Heart left ventricle (tissue), 16 donors: ENCODE measurements around the gene COL8A2. TPM values are rescaled to one million over a fixed set of nuclear protein-coding genes. Genes with fewer than 3 reads are reported as not detected.
A peak's percentile ranks its signal among the peaks of the same experiment; 100 is the strongest.

Source experiments
- ATAC-seq, 4 donors: fragments of 200-7000 bp; cut with Tn5 transposase; one replicate each; pipeline ENCODE4 v1.9.1; 2020 to 2022; ENCODE audit warnings: moderate library complexity in 4 of 4, mild to moderate bottlenecking in 3 of 4, moderate number of reproducible peaks in 1 of 4
- DNase-seq, 5 donors: peaks; one replicate each; pipeline ENCODE4 v3.0.0-alpha.2; 2020
- H3K27ac ChIP-seq, 12 donors: fragments of 200-600 bp; sonication (generic) in 4 of 12; one replicate each; pipeline versions ENCODE4 v1.5.0 to v1.8.0; 2016 to 2022; ENCODE audit warnings: mild to moderate bottlenecking in 2 of 12
- H3K27me3 ChIP-seq, 9 donors: fragments of 200-600 bp; sonication (generic) in 2 of 9; one replicate each; pipeline versions ENCODE4 v1.5.1 to v1.8.0; 2016 to 2022; ENCODE audit warnings: mild to moderate bottlenecking in 3 of 9
- H3K36me3 ChIP-seq, 9 donors: fragments of 200-600 bp; sonication (generic) in 2 of 9; one replicate each; pipeline versions ENCODE4 v1.5.0 to v1.8.0; 2018 to 2022; ENCODE audit warnings: mild to moderate bottlenecking in 2 of 9
- H3K4me1 ChIP-seq, 12 donors: fragments of 200-600 bp; sonication (generic) in 4 of 12; one replicate each; pipeline versions ENCODE4 v1.5.0 to v1.8.0; 2016 to 2022; ENCODE audit warnings: mild to moderate bottlenecking in 3 of 12
- H3K4me3 ChIP-seq, 12 donors: fragments of 200-600 bp; sonication (generic) in 4 of 12; one replicate each; pipeline versions ENCODE4 v1.5.0 to v1.8.0; 2017 to 2022; ENCODE audit warnings: mild to moderate bottlenecking in 9 of 12, moderate library complexity in 4 of 12
- H3K9me3 ChIP-seq, 12 donors: fragments of 200-600 bp; sonication (generic) in 4 of 12; one replicate each; pipeline versions ENCODE4 v1.5.0 to v1.8.0; 2016 to 2022; ENCODE audit warnings: mild to moderate bottlenecking in 1 of 12
- POLR2A ChIP-seq, 2 donors: fragments of 450-650 bp; IDR thresholded peaks; one replicate each; pipeline ENCODE4 v1.6.1; 2017; ENCODE audit warnings: antibody characterized with exemption in 2 of 2, mild to moderate bottlenecking in 2 of 2, moderate library complexity in 2 of 2
- WGBS, 4 donors: extraction: QIAGEN DNeasy Blood & Tissue Kit in 2 of 4; methylation state at CpG; one replicate each; pipeline versions ENCODE4 v1.1.5 to v1.1.7; 2013 to 2018; 5-methylcytosine and 5-hydroxymethylcytosine counted together
- intact Hi-C, 10 donors: fragments of 100-400 bp; cut with DNase I; formaldehyde crosslinking; loops; one replicate each; pipeline versions ENCODE4 v1.11.1 to v1.14.2; 2022
- polyA plus RNA-seq, 2 donors: library from polyadenylated mRNA; stranded (reverse); fragments of 200-250 nt; gene quantifications; one replicate each; pipeline ENCODE4 v1.2.3, GENCODE V29; 2013
- total RNA-seq, 9 donors: library from RNA; depleted of rRNA in 2 of 9; stranded (reverse); fragments of >200 nt in 2 of 9; fragmentation: NEBNext Ultra II Directional in 3 of 9; extraction: Animal tissue kit (Norgen Biotek cat#: 25700) in 3 of 9; gene quantifications; one replicate each; pipeline versions ENCODE4 v1.1.0 to v1.2.4, GENCODE V29; 2016 to 2023
- TF ChIP-seq, protein P1 (sequence below), 12 donors: fragments of 200-600 bp; sonication (generic) in 4 of 12; IDR thresholded peaks; one replicate each; pipeline versions ENCODE4 v1.5.0 to v1.8.0; 2018 to 2022; ENCODE audit warnings: antibody characterized with exemption in 12 of 12, mild to moderate bottlenecking in 5 of 12
- donor health status: ischemic (EF 13 %, LVEDD 7.1; RV severe dilation, severe dysfunction).
- donor health status: healthy with polysubstance abuse.
- donor health status: DM: no; HTN: yes; CAD: no.
- donor health status: DM: no; HTN: no; CAD: no.
- donor health status: ischemic (EF 25% LVEDD 6.9; RV normal size, moderate dysfunction).
- donor health status: ischemic (EF 25% LVEDD 5.7; RV mildly dilated, moderate dysfunction).
- donor health status: healthy.
- donor health status: DM: yes; HTN: yes; CAD: no.
- donor health status: ischemic (EF 35%, LVEDD 5.7; RV mildly dilated, moderate dysfunction).
- donor health status: nonischemic (EF 11% LVEDD 7.7; RV severe dilation, severe dysfunction).
- donor health status: DM: yes; HTN: yes; CAD: no.
- donor health status: PGD.
- donor health status: ischemic (EF 29% LVEDD 5.4; RV normal size, mild dysfunction).
- donor health status: nonischemic (EF 23%, LVEDD 6.1; RV moderate dilation, normal function).

Gene COL8A2
- total and polyA plus RNA-seq, 11 donors: 0.33 to 2.6 (median 0.60) TPM

GRCh38 chr1:36136535-36136934 lies 11.5 kb upstream of the COL8A2 start:
- DNase-seq: peak in 3 of 5 donors; percentile 41 to 59 (median 54)
- WGBS, 4 donors: 47 to 63% (median 49%) methylated on average over 1 of the region's 1 CpG
- Histone ChIP-seq H3K9me3 (no peaks in the 10 kb centered on the region), H3K36me3 (peaks cover 0 to 43% (median 32%) of the 10 kb centered on the region in 9 donors), H3K27ac (peak overlapping the region in 11 of 12 donors; percentile 23 to 80 (median 67)), H3K4me1 (peaks cover 0 to 52% (median 36%) of the 10 kb centered on the region in 12 donors), H3K27me3 (no peaks in the 10 kb centered on the region), H3K4me3 (no peak overlapping the region)
- peak; percentile 63 to 82 (median 76) for ATAC-seq
- intact Hi-C loops: loop anchor here in 1 of 10 donors (5.0 kb wide), 1 partner anchor 34 kb away; no protein-coding TSS in a partner anchor
- TF ChIP-seq, protein P1, sequence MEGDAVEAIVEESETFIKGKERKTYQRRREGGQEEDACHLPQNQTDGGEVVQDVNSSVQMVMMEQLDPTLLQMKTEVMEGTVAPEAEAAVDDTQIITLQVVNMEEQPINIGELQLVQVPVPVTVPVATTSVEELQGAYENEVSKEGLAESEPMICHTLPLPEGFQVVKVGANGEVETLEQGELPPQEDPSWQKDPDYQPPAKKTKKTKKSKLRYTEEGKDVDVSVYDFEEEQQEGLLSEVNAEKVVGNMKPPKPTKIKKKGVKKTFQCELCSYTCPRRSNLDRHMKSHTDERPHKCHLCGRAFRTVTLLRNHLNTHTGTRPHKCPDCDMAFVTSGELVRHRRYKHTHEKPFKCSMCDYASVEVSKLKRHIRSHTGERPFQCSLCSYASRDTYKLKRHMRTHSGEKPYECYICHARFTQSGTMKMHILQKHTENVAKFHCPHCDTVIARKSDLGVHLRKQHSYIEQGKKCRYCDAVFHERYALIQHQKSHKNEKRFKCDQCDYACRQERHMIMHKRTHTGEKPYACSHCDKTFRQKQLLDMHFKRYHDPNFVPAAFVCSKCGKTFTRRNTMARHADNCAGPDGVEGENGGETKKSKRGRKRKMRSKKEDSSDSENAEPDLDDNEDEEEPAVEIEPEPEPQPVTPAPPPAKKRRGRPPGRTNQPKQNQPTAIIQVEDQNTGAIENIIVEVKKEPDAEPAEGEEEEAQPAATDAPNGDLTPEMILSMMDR (IDR thresholded peaks at IDR 0.05): no peak
- no peak for TF ChIP-seq POLR2A (IDR thresholded peaks at IDR 0.05)

- no peak for TF ChIP-seq POLR2A (IDR thresholded peaks at IDR 0.05)
- TF ChIP-seq, protein P1 (IDR thresholded peaks at IDR 0.05): no peak
- Histone ChIP-seq H3K36me3 (peaks cover 0 to 43% (median 32%) of the 10 kb centered on the region in 9 donors), H3K27ac (peak overlapping the region in 11 of 12 donors; percentile 8 to 80 (median 67)), H3K9me3 (no peaks in the 10 kb centered on the region), H3K27me3 (no peaks in the 10 kb centered on the region), H3K4me3 (no peak overlapping the region), H3K4me1 (peaks cover 0 to 52% (median 36%) of the 10 kb centered on the region in 12 donors)
- ATAC-seq (no peak), DNase-seq (no peak)
- intact Hi-C loops: loop anchor here in 6 of 10 donors (2.0 to 5.0 kb wide), 3 partner anchors 33 to 37 kb away; no protein-coding TSS in a partner anchor
Measured at GRCh38 chr1:36135796-36136195, 10.8 kb upstream of the COL8A2 start.

DNA sequence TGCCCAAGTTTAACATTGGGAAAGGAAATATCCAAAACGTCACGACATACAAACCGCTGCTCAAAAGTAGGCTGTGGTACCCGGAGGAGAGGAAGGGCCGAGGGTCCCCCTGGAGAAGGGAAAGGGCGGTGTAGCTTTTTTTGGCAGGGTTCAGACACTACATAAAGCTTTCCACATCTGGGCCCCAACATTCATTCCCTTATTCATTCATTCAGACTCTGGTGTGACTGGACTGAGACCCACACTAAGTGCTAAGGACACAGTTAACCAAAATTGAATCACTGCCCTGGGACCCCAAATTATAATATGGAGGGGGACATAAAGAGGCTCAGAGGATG lies 10.3 kb upstream of the COL8A2 start:
- H3K27me3 ChIP-seq: no peaks in the 10 kb centered on the region
- peaks cover 0 to 48% (median 35%) of the 10 kb centered on the region in 12 donors for H3K4me1 ChIP-seq
- H3K9me3 ChIP-seq: no peaks in the 10 kb centered on the region
- 50 to 61% (median 52%) methylated on average over 5 to 6 of the region's 6 CpGs for WGBS, 4 donors
- H3K27ac ChIP-seq: peak overlapping the region in 9 of 12 donors; percentile 31 to 80 (median 67)
- no peak overlapping the region for H3K4me3 ChIP-seq
- no peak for DNase-seq
- intact Hi-C loops: loop anchor here in 6 of 10 donors (2.0 to 5.0 kb wide), 3 partner anchors 33 to 36 kb away; no protein-coding TSS in a partner anchor
- no peak for ATAC-seq
- peaks cover 0 to 41% (median 32%) of the 10 kb centered on the region in 9 donors for H3K36me3 ChIP-seq
- TF ChIP-seq, protein P1 (IDR thresholded peaks at IDR 0.05): no peak
- no peak for TF ChIP-seq POLR2A (IDR thresholded peaks at IDR 0.05)

GRCh38 chr1:36134505-36135329 lies 9.7 kb upstream of the COL8A2 start:
- Histone ChIP-seq H3K4me1 (peaks cover 0 to 42% (median 33%) of the 10 kb centered on the region in 12 donors), H3K36me3 (peaks cover 0 to 35% (median 29%) of the 10 kb centered on the region in 9 donors), H3K9me3 (no peaks in the 10 kb centered on the region), H3K4me3 (no peak overlapping the region), H3K27ac (peak overlapping the region in 6 of 12 donors; percentile 46 to 80 (median 68)), H3K27me3 (no peaks in the 10 kb centered on the region)
- WGBS, 4 donors: 63 to 77% (median 68%) methylated on average over 6 to 7 of the region's 7 CpGs
- ATAC-seq: peak; percentile 9 to 51 (median 49)
- peak in 2 of 5 donors; percentile 36 to 56 for DNase-seq
- no peak for TF ChIP-seq POLR2A (IDR thresholded peaks at IDR 0.05)
- TF ChIP-seq, protein P1 (IDR thresholded peaks at IDR 0.05): peak; percentile 40 to 76 (median 64)
- intact Hi-C loops: loop anchor here (1.0 to 5.0 kb wide), 5 partner anchors 32 to 37 kb away; no protein-coding TSS in a partner anchor
